ENCODE results near the gene KLHDC9. TPM values are rescaled to one million over a fixed set of nuclear protein-coding genes. Genes with fewer than 3 reads are reported as not detected.

Gene KLHDC9
- total RNA-seq, 3 donors from 2014 or later = 5.8 to 9.8 (median 8.5) TPM

DNA sequence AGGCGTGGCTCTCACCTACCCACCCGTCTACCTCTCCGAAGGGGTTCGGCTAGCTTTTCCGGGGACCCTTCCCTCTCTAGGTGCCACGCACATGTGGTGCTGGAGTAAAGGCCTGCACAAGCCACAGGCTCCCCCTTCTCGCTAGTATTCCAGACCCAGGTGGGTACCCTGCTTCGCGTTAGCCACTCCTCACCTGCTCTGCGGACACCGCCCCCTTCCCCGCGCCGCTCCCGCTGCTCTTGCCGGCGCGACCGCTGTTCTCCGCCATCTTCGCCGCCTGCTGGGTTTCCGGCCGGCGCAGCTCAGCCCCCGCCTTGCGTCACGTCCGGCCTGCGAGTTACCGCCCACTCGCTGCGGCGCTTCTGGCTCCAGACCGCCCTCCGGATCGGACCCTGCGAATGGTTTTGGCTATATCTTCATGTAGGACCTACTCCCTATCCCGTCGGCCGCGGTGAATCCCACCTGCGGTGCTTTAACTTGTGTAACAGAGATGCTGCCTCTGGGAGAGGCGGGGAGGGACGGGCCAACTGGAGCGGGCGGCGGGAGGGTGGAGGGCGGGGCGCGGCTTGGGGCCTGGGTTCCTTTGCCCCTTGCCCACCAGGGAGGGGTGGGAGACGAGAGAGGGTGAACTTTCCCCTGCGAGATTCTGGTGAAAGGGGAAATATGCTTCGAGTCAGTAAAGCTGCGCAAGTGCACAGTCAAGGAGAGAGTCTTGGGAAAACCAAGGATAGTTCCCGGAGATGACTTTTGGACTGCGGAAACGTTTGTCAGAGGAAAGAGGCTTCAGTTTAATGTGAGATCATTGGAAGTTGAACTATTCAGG lies 19.8 kb downstream of the KLHDC9 start, which contains the start of the genes NIT1 and PFDN2:
Gene NIT1, plus strand, starts transcription at position 347 of the 823 bp plus-strand sequence. Its CDS starts 72 bp downstream, at position 419.
Gene PFDN2, minus strand, starts transcription at position 279 of the 823 bp plus-strand sequence. Its CDS starts 11 bp downstream, at position 268.
- DNase-seq (ENCODE audit: low spot score in 2 of 2) = peak; percentile 76 to 81
- Histone ChIP-seq H3K27ac (peak within 1 kb of the TSS; percentile 87 to 95), H3K27me3 (no peaks in the 10 kb centered on the region), H3K9me3 (no peaks in the 10 kb centered on the region), H3K36me3 (peaks cover 4% of the 10 kb centered on the region), H3K4me3 (peak within 1 kb of the TSS; percentile 72 to 88 (median 79)), H3K4me1 (peaks cover 8 to 25% of the 10 kb centered on the region in 2 donors)
- intact Hi-C loops (cut with DNase I; ENCODE audit: low total_unique reads) = loop anchor here (10.0 kb wide), 1 partner anchor 393 kb away; no protein-coding TSS in a partner anchor
- TF ChIP-seq POLR2AphosphoS5 (IDR thresholded peaks at IDR 0.05) = peak; percentile 91 to 98 (median 96)
- TF ChIP-seq, protein P1, sequence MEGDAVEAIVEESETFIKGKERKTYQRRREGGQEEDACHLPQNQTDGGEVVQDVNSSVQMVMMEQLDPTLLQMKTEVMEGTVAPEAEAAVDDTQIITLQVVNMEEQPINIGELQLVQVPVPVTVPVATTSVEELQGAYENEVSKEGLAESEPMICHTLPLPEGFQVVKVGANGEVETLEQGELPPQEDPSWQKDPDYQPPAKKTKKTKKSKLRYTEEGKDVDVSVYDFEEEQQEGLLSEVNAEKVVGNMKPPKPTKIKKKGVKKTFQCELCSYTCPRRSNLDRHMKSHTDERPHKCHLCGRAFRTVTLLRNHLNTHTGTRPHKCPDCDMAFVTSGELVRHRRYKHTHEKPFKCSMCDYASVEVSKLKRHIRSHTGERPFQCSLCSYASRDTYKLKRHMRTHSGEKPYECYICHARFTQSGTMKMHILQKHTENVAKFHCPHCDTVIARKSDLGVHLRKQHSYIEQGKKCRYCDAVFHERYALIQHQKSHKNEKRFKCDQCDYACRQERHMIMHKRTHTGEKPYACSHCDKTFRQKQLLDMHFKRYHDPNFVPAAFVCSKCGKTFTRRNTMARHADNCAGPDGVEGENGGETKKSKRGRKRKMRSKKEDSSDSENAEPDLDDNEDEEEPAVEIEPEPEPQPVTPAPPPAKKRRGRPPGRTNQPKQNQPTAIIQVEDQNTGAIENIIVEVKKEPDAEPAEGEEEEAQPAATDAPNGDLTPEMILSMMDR (IDR thresholded peaks at IDR 0.05) = no peak
- peak; percentile 86 for TF ChIP-seq POLR2A (IDR thresholded peaks at IDR 0.05)

DNA sequence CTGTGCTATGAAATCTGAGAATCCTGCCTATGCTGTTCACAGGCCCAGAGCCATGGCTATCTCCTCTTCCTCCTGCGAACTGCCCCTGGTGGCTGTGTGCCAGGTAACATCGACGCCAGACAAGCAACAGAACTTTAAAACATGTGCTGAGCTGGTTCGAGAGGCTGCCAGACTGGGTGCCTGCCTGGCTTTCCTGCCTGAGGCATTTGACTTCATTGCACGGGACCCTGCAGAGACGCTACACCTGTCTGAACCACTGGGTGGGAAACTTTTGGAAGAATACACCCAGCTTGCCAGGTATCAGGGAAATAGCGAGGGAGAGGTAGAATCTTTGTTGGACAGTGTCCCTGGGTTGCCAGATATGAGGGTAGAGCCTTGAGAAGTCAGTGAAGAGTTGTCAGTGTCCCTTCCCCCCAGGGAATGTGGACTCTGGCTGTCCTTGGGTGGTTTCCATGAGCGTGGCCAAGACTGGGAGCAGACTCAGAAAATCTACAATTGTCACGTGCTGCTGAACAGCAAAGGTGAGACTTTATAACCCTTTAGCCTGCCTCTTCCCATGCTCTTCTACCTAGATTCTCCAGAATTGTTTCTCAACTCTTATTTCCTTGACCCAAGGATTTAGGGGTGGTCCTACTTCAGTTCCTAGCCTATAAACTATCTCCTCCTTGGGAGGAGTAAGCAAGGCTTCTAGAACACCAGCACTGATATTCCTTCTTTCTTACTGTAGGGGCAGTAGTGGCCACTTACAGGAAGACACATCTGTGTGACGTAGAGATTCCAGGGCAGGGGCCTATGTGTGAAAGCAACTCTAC lies 21.1 kb downstream of the KLHDC9 start:
- intact Hi-C loops (cut with DNase I; ENCODE audit: low total_unique reads) = loop anchor here (10.0 kb wide), 1 partner anchor 394 kb away; no protein-coding TSS in a partner anchor
- Histone ChIP-seq H3K4me3 (peak overlapping the region in 2 of 3 donors; percentile 72 to 79), H3K27me3 (no peaks in the 10 kb centered on the region), H3K36me3 (peaks cover 4% of the 10 kb centered on the region), H3K9me3 (no peaks in the 10 kb centered on the region), H3K27ac (peak overlapping the region; percentile 87 to 95), H3K4me1 (peaks cover 8 to 25% of the 10 kb centered on the region in 2 donors)
- DNase-seq (ENCODE audit: low spot score in 2 of 2) = peak in 1 of 2 donors; percentile 56
- peak in 1 of 3 donors; percentile 8 for TF ChIP-seq POLR2AphosphoS5 (IDR thresholded peaks at IDR 0.05)
- TF ChIP-seq, protein P1 (IDR thresholded peaks at IDR 0.05) = peak in 1 of 3 donors; percentile 44
- TF ChIP-seq POLR2A (IDR thresholded peaks at IDR 0.05) = no peak

DNA sequence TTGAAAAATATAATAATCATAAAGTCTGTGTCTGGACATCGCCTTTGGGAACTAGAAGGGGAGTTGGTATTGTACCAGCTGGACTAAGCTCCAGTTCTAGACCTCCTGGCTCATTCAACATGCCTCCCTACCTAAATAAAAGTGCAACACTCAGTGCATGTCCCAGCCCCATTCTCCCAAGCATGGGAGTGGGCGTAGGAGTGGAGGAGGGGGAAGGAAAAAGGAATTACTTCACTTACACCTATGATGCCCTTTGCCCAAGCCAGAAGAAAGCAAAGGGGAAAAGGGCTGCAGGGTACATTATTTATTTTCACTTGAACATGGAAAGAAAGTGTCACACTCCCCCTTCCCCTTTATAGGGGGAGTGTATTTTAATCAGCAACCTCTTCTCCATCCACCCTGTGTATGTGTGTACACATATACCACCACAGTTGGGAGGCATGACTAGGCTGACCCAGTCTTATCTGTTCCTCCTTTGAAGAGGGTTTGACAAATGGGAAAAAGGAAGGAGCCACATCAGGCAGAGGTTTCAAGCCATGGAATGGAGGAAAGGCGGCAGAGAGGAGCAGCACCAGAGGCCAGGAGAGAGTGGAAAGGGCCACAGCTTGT lies 23.0 kb downstream of the KLHDC9 start:
- Histone ChIP-seq H3K36me3 (peaks cover 4% of the 10 kb centered on the region), H3K4me3 (no peak overlapping the region), H3K9me3 (no peaks in the 10 kb centered on the region), H3K27me3 (no peaks in the 10 kb centered on the region), H3K4me1 (peaks cover 8 to 25% of the 10 kb centered on the region in 2 donors), H3K27ac (no peak overlapping the region)
- no peak for DNase-seq (ENCODE audit: low spot score in 2 of 2)
- intact Hi-C loops (cut with DNase I; ENCODE audit: low total_unique reads) = no loop called here
- TF ChIP-seq POLR2AphosphoS5 (IDR thresholded peaks at IDR 0.05) = no peak
- no peak for TF ChIP-seq POLR2A (IDR thresholded peaks at IDR 0.05)
- TF ChIP-seq, protein P1 (IDR thresholded peaks at IDR 0.05) = no peak

DNA sequence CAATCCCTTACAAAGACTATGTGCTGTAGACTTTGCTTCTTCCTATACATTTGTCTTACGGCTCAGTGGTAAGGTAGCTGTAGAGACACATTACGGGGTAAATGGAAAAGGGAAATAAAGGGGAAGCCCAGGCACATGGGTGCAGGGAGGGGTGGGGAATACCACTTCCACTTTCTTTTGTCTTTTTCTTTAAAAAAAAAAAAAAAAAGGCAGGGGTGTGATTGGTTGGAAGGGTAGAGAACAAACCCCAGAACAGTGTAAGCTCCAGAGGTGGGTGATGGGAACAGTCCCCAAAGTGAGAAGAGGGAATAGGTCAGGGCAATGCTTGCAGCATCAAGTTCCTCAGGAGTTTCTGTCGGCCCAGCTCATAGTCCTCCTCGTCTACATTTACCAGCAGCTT lies 23.7 kb downstream of the KLHDC9 start:
- DNase-seq (ENCODE audit: low spot score in 2 of 2) = no peak
- peaks cover 4% of the 10 kb centered on the region for H3K36me3 ChIP-seq
- no peak overlapping the region for H3K4me3 ChIP-seq
- H3K27ac ChIP-seq = no peak overlapping the region
- peaks cover 8 to 21% of the 10 kb centered on the region in 2 donors for H3K4me1 ChIP-seq
- intact Hi-C loops (cut with DNase I; ENCODE audit: low total_unique reads) = no loop called here
- H3K9me3 ChIP-seq = no peaks in the 10 kb centered on the region
- TF ChIP-seq POLR2AphosphoS5 (IDR thresholded peaks at IDR 0.05) (no peak), POLR2A (IDR thresholded peaks at IDR 0.05) (no peak)
- TF ChIP-seq, protein P1 (IDR thresholded peaks at IDR 0.05) = no peak
- H3K27me3 ChIP-seq = no peaks in the 10 kb centered on the region
